ENCODE data around the gene KCNQ1OT1. TPM values are rescaled to one million over a fixed set of nuclear protein-coding genes. Genes with fewer than 3 reads are reported as not detected.

KCNQ1OT1 gene
- total RNA-seq, 2 donors from 2014 or later, result 1.0 to 2.1 TPM

DNA sequence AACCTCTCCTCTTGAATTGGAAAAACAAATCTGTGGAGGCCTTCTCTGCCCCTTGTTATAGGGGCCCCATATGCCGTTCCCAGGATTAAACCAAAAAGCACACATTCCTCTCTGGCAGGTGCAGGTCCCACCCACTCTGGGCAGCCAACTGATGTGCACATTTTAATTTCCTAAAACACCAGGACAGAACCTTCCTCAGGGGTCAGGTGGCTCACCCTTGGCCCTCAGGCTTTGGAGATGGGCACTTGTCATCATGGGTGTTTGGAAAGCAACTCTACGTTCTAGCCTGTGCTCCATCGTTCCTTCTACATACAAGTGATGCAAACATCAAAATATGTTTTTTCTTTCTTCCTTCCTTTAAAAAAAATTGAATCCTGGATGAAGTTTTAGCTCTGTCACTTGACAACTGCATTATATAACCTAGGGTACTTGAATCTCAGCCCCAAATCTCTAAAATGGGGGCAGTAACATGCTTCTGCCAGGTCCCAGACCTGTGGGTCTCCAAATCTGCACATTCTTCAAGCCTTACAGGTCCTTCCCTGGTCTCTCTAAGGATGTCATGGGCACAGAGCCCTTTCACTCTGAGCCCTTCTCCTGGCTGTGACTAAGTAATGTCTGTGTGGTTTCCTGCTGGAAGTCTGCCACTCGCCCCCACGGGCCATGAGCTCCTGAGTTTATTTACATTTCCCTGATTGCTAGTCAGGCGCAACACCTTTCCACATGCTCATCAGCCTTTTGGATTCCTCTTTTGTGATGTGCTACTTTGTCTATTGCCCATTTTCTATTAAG is 43.8 kb downstream of the KCNQ1OT1 start:
- Histone ChIP-seq H3K27me3 (replicated peaks; ENCODE audit: insufficient read depth) (no peaks in the 10 kb centered on the region), H3K27ac (no peak overlapping the region), H3K4me1 (replicated peaks) (no peaks in the 10 kb centered on the region), H3K4me3 (no peak overlapping the region), H3K36me3 (no peaks in the 10 kb centered on the region), H3K9me3 (no peaks in the 10 kb centered on the region)
- intact Hi-C loops (cut with DNase I), result no loop called here
- TF ChIP-seq POLR2A (IDR thresholded peaks at IDR 0.05), result no peak
- TF ChIP-seq POLR2AphosphoS5 (IDR thresholded peaks at IDR 0.05), result no peak
- TF ChIP-seq, protein P1, sequence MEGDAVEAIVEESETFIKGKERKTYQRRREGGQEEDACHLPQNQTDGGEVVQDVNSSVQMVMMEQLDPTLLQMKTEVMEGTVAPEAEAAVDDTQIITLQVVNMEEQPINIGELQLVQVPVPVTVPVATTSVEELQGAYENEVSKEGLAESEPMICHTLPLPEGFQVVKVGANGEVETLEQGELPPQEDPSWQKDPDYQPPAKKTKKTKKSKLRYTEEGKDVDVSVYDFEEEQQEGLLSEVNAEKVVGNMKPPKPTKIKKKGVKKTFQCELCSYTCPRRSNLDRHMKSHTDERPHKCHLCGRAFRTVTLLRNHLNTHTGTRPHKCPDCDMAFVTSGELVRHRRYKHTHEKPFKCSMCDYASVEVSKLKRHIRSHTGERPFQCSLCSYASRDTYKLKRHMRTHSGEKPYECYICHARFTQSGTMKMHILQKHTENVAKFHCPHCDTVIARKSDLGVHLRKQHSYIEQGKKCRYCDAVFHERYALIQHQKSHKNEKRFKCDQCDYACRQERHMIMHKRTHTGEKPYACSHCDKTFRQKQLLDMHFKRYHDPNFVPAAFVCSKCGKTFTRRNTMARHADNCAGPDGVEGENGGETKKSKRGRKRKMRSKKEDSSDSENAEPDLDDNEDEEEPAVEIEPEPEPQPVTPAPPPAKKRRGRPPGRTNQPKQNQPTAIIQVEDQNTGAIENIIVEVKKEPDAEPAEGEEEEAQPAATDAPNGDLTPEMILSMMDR (IDR thresholded peaks at IDR 0.05), result no peak
- no peak for DNase-seq (ENCODE audit: low spot score)
- 53% methylated on average over 6 of the region's 6 CpGs for WGBS

DNA sequence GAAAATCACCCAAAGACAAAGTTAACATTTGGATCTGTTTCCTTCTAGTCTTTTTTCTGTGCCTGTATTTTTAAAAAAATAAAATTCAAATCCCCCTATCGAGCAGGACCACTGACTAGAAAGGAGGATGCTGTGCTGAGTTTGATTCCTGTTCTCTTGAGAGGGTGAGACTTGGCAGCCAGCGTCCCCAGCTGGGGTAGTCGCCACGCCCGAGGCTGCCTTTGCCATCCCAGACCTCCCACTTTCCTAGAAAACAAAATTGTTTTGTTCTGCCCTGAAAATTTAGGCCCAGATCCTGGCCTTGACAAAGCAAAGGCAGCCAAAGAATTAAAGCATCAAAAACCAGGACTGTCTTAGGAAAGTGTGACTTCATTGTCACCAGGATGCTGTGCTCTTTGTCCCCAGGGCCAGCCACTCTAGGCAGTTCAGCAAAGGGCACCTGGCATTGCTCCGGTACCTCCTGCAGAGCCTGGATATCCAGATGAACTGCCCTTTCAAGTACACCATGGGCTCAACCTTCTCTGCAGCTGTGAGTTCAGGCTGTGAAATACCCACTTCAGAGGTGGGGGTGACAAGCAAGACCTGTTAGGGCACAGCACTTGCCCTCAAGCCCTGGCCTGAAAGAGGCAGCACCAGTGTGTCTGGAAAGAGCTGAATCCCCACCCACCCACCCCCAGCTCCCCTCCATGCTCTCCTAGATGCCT is 44.6 kb downstream of the KCNQ1OT1 start:
- no peaks in the 10 kb centered on the region for H3K27me3 ChIP-seq (replicated peaks; ENCODE audit: insufficient read depth)
- no peaks in the 10 kb centered on the region for H3K9me3 ChIP-seq
- intact Hi-C loops (cut with DNase I), result no loop called here
- no peak overlapping the region for H3K27ac ChIP-seq
- DNase-seq (ENCODE audit: low spot score), result no peak
- 87% methylated on average over 6 of the region's 6 CpGs for WGBS
- TF ChIP-seq POLR2AphosphoS5 (IDR thresholded peaks at IDR 0.05) (no peak), POLR2A (IDR thresholded peaks at IDR 0.05) (no peak)
- TF ChIP-seq, protein P1 (IDR thresholded peaks at IDR 0.05), result no peak
- H3K4me3 ChIP-seq, result no peak overlapping the region
- H3K4me1 ChIP-seq (replicated peaks), result no peaks in the 10 kb centered on the region
- no peaks in the 10 kb centered on the region for H3K36me3 ChIP-seq

DNA sequence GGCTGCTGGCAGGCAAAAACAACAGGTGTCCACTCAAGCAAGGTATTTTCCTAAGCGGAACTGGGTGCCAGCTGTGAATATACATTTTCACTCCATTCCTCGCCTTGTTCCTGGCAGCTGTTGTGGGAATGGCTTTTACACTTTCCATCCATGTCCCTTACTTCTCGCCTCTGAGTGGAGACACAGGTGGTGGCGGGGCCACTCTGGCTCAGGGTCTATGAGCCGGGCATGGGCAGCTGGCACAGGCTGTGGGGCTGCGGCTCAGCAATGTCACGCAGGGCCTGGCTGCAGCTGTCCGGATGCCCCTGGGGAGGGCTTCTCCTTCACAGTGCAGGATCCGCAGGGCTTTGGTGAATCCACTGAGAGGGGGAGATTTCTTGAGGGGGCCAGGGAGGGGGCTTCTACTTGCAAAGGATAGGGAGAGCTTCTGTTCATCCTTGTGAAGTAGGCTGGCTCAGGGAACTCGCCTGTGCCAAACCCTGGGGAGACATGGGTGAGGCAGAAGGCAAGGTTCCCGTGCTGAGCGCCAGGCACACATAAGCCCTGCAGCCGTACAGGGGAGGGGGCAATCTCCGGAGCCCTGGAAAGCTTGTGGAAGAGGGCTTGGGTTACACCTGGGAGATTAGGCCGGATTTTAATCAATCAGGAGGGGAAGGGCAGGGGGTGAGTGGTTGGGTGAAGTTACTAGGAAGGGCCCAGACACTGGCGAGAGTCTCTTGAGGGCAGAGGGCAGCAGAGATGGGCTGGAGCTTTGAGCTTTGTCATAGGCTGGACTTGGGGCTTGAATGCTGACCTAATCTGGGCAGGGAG is 45.7 kb downstream of the KCNQ1OT1 start:
- Histone ChIP-seq H3K9me3 (no peaks in the 10 kb centered on the region), H3K36me3 (no peaks in the 10 kb centered on the region), H3K27ac (no peak overlapping the region), H3K4me1 (replicated peaks) (no peaks in the 10 kb centered on the region), H3K4me3 (no peak overlapping the region), H3K27me3 (replicated peaks; ENCODE audit: insufficient read depth) (no peaks in the 10 kb centered on the region)
- intact Hi-C loops (cut with DNase I), result no loop called here
- WGBS, result 92% methylated on average over 16 of the region's 16 CpGs
- no peak for DNase-seq (ENCODE audit: low spot score)
- TF ChIP-seq POLR2AphosphoS5 (IDR thresholded peaks at IDR 0.05), result no peak
- TF ChIP-seq POLR2A (IDR thresholded peaks at IDR 0.05), result no peak
- TF ChIP-seq, protein P1 (IDR thresholded peaks at IDR 0.05), result no peak

DNA sequence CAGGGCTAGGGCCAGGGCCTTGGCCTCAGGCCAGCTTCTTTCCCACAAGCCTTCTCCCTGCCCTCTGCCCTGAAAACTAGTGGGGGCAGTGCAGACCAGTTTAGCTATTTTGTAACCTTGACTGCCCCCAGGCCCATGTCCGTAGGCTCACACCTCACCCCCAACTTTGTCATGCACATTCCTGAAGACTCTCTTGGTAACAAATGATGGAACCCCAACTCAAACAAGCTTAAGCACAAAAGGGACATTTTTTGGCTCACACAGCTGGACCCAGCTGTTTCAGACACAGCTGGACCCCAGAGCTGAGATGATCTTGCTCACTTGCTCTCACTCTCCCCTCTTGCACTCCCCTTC is 46.6 kb downstream of the KCNQ1OT1 start:
- TF ChIP-seq POLR2AphosphoS5 (IDR thresholded peaks at IDR 0.05) (no peak), POLR2A (IDR thresholded peaks at IDR 0.05) (no peak)
- TF ChIP-seq, protein P1 (IDR thresholded peaks at IDR 0.05), result no peak
- no peaks in the 10 kb centered on the region for H3K9me3 ChIP-seq
- H3K36me3 ChIP-seq, result no peaks in the 10 kb centered on the region
- intact Hi-C loops (cut with DNase I), result no loop called here
- H3K4me1 ChIP-seq (replicated peaks), result no peaks in the 10 kb centered on the region
- DNase-seq (ENCODE audit: low spot score), result no peak
- no peaks in the 10 kb centered on the region for H3K27me3 ChIP-seq (replicated peaks; ENCODE audit: insufficient read depth)
- H3K4me3 ChIP-seq, result no peak overlapping the region
- H3K27ac ChIP-seq, result no peak overlapping the region
- 100% methylated on average over 1 of the region's 1 CpG for WGBS
